HG02981 (cell line): ENCODE measurements around the gene SNAI3.

Source experiments
- ATAC-seq: cut with Tn5 transposase; IDR thresholded peaks from one replicate; pipeline ENCODE4 v1.9.1; 2021; ENCODE audit warnings: mild to moderate bottlenecking, moderate library complexity; ENCODE audit not compliant: unreplicated experiment

The SNAI3 gene

DNA sequence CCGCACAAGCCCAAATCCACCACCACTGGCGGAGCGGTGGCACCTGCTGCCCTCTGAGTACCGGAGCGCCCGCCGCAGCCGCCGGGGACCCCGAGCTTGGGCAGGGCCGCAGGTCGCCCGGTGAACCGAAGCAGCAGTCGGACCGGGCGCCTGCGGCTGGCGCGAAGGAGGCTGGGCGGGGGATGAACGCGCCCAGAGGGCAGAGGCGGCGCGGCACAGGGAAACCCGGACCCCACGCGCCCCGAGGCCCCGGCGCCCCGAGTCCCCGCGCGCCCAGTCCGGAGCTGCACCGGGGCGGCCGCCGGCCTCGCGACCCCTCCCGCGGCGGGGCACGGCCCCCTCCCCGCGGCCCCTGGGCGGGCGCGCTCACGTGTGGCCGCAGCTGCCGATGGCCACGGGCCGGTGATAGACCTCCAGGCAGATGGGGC is 19.5 kb upstream of the SNAI3 start:
- peak; percentile 16 for ATAC-seq

GRCh38 chr16:88705076-88705684 is 18.9 kb upstream of the SNAI3 start:
- ATAC-seq = no peak

GRCh38 chr16:88703486-88704309 is 17.4 kb upstream of the SNAI3 start:
- ATAC-seq = no peak

GRCh38 chr16:88702371-88703210 is 16.3 kb upstream of the SNAI3 start:
- ATAC-seq = no peak

GRCh38 chr16:88701581-88702370 is 15.5 kb upstream of the SNAI3 start:
- ATAC-seq = no peak

DNA sequence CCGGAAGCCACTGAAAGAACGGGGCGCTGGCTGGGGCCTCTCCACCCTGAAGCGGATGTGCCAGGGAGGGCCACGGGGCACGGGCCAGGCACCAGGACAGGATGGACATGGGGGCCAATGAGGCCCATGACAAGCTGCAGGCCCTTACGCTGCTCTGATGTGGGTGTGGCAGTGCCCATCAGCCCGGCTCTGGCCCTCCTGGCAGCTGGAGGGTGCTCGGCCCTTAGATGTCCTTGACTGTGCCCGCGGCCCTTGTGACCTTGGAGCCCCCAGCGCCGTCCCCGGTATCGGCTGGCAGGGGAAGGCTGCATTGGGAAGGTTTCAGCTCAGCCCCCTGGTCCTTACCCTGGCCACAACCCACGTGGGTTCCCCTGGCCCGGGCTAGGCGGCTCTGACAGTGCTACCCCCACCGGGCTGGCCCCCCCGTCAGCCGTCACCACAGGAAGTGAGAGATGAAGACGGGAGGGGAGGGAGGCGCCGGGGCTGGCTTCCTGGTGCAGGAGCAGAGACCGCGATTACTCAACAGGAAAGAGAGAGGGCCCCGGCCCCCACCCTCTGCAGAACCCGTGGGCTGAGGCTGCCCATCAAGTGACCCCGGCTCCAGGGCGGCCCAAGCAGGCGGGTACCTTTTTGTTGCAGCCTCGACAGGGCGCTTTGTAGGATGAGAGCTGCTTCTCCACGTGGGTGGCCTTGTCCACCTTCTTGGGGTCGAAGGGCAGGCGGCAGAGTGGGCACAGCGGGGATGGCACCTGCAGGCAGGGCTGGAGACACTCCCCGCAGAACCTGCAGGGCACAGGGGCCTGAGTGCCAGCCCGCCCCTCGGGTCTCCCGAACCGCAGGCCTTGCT is 14.6 kb upstream of the SNAI3 start:
- ATAC-seq = peak; percentile 71

- no peak for ATAC-seq
Observed at GRCh38 chr16:88700322-88700635, 14.0 kb upstream of the SNAI3 start.

DNA sequence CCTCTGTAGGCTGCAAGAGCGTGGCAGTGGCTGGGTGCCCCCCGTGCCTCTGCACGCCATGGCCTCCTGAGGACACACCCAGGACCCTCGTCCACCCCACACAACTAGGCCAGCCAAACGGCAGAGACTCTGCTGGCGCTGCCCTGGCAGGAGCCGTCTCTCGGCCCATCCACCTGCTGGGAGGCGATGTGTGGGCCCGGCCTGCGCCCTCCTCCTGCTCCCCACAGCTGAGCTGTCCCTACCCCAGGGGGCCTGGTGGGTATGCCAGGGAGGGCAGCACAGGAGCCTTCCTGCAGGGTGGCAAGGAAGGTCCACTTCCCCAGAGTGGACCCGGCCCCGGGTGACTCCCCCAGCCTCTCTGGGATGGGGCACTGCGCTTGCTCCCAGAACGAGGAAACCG is 12.9 kb upstream of the SNAI3 start:
- no peak for ATAC-seq

DNA sequence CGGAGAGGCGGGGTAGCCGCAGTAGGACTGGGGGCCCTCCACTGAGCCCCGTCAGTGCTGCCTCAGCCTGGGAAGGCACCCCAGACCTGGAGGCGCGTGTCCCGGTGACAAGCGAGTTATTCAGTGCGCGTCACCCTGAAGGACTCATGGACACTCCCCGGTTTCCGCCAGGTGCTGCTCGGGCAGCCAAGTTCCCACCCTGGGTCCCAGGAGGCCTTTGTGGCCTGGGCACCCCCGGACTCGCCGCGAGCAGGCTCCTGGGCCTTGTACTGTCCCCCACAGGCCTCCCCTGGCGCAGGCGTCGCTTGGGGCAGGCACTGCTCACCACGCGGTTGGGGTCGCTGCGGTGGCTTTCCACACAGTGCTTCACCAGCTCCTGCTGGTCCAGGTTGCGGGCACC is 12.3 kb upstream of the SNAI3 start:
- no peak for ATAC-seq

- no peak for ATAC-seq
Observed at GRCh38 chr16:88697831-88698615, 11.7 kb upstream of the SNAI3 start.

- no peak for ATAC-seq
Observed at GRCh38 chr16:88697116-88697830, 11.0 kb upstream of the SNAI3 start.

DNA sequence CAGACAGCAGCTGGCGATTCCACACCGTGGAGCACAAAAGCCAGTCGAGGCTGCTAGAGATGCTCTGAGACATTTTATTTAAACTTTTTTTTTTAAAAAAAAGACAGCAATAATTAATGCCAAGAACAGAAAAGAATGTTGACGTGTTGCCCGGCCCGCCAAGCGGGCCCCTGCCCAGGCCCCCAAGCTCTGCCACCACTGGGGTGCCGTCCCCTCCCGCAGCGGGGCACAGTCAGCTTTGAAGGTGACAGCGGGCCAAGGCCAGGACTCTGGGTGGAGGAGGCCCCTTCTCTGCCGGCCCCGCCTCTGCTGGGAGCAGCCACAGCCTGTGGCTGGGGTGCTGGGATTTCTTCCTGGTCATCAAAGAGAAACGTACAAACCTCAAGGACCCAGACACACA is 10.1 kb upstream of the SNAI3 start:
- no peak for ATAC-seq

DNA sequence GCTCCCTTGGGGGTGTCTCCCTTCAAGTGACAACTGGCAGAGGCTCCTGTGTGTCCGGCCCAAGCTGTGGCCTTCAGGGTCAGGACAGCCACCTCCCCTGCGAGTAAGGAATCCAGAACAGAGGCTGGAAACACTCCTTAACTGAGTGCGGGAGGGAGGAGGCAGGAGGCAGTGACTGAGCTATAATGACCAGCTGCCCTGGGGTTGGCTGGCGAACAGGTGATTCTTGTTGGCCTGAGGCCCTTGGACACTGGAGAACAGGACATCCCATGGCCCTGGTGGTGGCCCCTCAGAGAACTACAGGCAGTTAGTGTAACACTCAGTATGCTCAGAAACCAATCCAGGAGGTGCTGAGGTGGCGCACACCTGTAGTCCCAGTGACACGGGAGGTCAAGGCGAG is 9.4 kb upstream of the SNAI3 start:
- no peak for ATAC-seq

GRCh38 chr16:88695218-88695617 is 8.9 kb upstream of the SNAI3 start:
- ATAC-seq = no peak

DNA sequence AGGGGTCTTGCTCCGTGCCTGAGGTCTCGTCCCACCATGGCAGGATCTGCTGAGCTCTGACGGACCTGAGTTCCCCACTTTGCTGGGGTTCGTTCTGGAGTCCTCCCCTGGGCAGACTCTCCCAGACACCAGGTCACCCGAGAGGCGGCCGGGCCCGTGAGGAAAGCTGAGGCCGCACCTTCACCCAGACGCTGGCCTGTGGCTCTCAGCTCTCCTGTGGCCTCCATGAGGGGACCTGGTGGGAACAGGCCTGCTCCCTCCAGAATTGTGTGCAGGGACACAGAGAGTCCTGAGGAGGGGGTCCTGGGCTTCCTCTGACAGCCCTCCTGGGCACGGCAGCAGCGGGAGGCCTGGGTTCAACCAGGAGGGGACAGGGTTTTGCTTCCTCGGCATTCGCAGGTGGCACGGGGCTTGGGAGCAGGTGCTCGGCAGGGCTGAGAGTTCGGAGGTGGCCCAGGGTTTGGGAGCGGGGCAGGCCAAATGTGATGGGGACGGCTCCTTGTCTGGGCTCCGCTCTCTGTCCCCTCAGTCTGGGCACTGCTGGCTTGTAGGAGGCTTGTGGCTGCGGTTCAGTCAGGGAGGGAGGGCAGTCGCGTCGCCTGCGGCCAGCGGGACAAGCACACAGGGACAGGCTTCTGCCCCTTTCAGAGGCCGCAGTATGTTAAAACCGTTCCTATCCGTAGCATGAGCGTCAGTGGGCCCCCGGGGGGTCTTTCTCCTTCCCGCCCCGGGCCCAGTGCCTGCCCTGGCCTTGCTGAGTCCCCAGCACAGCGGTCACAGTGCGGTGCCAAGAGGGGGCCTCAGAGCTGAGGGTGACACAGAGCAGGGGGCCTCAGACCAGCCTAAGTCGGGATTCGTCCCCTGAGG is 8.1 kb upstream of the SNAI3 start:
- ATAC-seq = no peak

GRCh38 chr16:88693420-88694177 is 7.3 kb upstream of the SNAI3 start:
- ATAC-seq = no peak

GRCh38 chr16:88692861-88693260 is 6.6 kb upstream of the SNAI3 start:
- no peak for ATAC-seq
